SU-DHL-6 (cell line): ENCODE data around the gene RGS11.
"Not testable (repeated sequence)": the region's sequence is repeated elsewhere in the genome, so short reads cannot be mapped to it uniquely, and the experiment has no call there.

Source experiments
- H2AFZ ChIP-seq: fragments of 200-600 bp; sonication (generic); 2 replicates; pipeline ENCODE4 v1.6.1; 2014; ENCODE audit warnings: low read depth, mild to moderate bottlenecking, moderate library complexity, mixed read lengths, antibody characterized with exemption, low read length; ENCODE audit not compliant: severe bottlenecking
- H3F3A ChIP-seq: fragments of 200-600 bp; shearing (Covaris generic); 2 replicates; pipeline ENCODE4 v1.6.0; 2016; ENCODE audit warnings: antibody characterized with exemption, mild to moderate bottlenecking; ENCODE audit not compliant: insufficient read depth
- H3K27ac ChIP-seq: fragments of 200-600 bp; sonication (generic); 2 replicates; pipeline ENCODE4 v1.5.1; 2016; ENCODE audit warnings: low read depth, mild to moderate bottlenecking, low read length, moderate library complexity, mixed read lengths
- H3K27me3 ChIP-seq: fragments of 200-600 bp; sonication (generic), shearing (Covaris generic); 2 replicates; pipeline ENCODE4 v1.6.0; 2014; ENCODE audit warnings: mild to moderate bottlenecking, low read length
- H3K36me3 ChIP-seq: fragments of 200-600 bp; sonication (generic); 2 replicates; pipeline ENCODE4 v1.6.1; 2014; ENCODE audit warnings: mild to moderate bottlenecking, low read length, mixed read lengths
- H3K4me2 ChIP-seq: fragments of 300-600, 200-600 bp; shearing (Covaris generic), sonication (generic); 2 replicates; pipeline ENCODE4 v1.6.0; 2014; ENCODE audit warnings: low read length, low read depth, mild to moderate bottlenecking; ENCODE audit not compliant: poor library complexity, severe bottlenecking
- H3K4me3 ChIP-seq: fragments of 200-600 bp; sonication (generic); 2 replicates; pipeline ENCODE4 v1.5.1; 2014; ENCODE audit warnings: antibody characterized with exemption, low read length, mild to moderate bottlenecking, mixed read lengths; ENCODE audit not compliant: insufficient read depth, poor library complexity, severe bottlenecking
- H3K79me2 ChIP-seq: fragments of 200-600 bp; sonication (generic); 2 replicates; pipeline ENCODE4 v1.6.1; 2014; ENCODE audit warnings: mild to moderate bottlenecking, low read length, moderate library complexity; ENCODE audit not compliant: insufficient read depth
- H3K9ac ChIP-seq: fragments of 200-600 bp; sonication (generic); 2 replicates; pipeline ENCODE4 v1.7.0; 2014; ENCODE audit warnings: mild to moderate bottlenecking, low read length
- H3K9me2 ChIP-seq: fragments of 200-600 bp; sonication (generic); replicated peaks from 2 replicates; pipeline ENCODE4 v1.6.1; 2014; ENCODE audit warnings: low read length; ENCODE audit not compliant: insufficient read depth
- H3K9me3 ChIP-seq: fragments of 200-600 bp; sonication (generic); 2 replicates; pipeline ENCODE4 v1.6.1; 2014; ENCODE audit warnings: low read length, mixed read lengths; ENCODE audit not compliant: insufficient read depth
- H4K20me1 ChIP-seq: fragments of 200-600 bp; sonication (generic); 2 replicates; pipeline ENCODE4 v1.6.1; 2014; ENCODE audit warnings: low read depth, mild to moderate bottlenecking, antibody characterized with exemption, low read length, moderate library complexity, mixed read lengths
- CTCF ChIP-seq: fragments of 200-600 bp; sonication (generic); IDR thresholded peaks from one replicate; pipeline ENCODE4 v1.5.1; 2017; ENCODE audit warnings: antibody characterized with exemption, mild to moderate bottlenecking, low read length, moderate library complexity; ENCODE audit not compliant: insufficient read depth, poor library complexity, severe bottlenecking
- EZH2phosphoT487 ChIP-seq: fragments of 200-600 bp; sonication (generic), shearing (Covaris generic); conservative IDR thresholded peaks from 2 replicates; pipeline ENCODE4 v1.6.1; 2018; ENCODE audit warnings: mild to moderate bottlenecking, antibody characterized with exemption, low read length, moderate library complexity, mixed read lengths

RGS11 gene

GRCh38 chr16:234468-235305 is 41.1 kb downstream of the RGS11 start, which contains the start of gene FAM234A:
TSS of gene FAM234A (plus strand) at chr16:234821. CDS start at chr16:254414, 19,593 bp downstream.
- Histone ChIP-seq H3K4me2 (peak within 1 kb of the TSS; percentile 60), H4K20me1 (no peaks in the 10 kb centered on the region), H3F3A (peaks cover 9% of the 10 kb centered on the region), H3K79me2 (peaks cover 6% of the 10 kb centered on the region), H3K36me3 (no peaks in the 10 kb centered on the region), H2AFZ (peak within 1 kb of the TSS; percentile 75), H3K4me3 (peak within 1 kb of the TSS; percentile 74), H3K27ac (peak within 1 kb of the TSS; percentile 68), H3K9me2 (no peaks in the 10 kb centered on the region), H3K9ac (peak within 1 kb of the TSS; percentile 71), H3K27me3 (no peaks in the 10 kb centered on the region), H3K9me3 (no peaks in the 10 kb centered on the region)
- TF ChIP-seq CTCF (peak; percentile 42), EZH2phosphoT487 (no peak)

- Histone ChIP-seq H3K27me3 (no peaks in the 10 kb centered on the region), H3K9me2 (no peaks in the 10 kb centered on the region), H3K36me3 (peaks cover 17% of the 10 kb centered on the region), H4K20me1 (peaks cover 16% of the 10 kb centered on the region), H2AFZ (no peak overlapping the region), H3F3A (peaks cover 3% of the 10 kb centered on the region; the same call in 1 of the 2 replicates), H3K79me2 (peaks cover 36% of the 10 kb centered on the region), H3K9ac (no peak overlapping the region), H3K4me2 (no peak overlapping the region), H3K9me3 (no peaks in the 10 kb centered on the region), H3K27ac (no peak overlapping the region), H3K4me3 (no peak overlapping the region)
- no peak for TF ChIP-seq CTCF
- no peak for TF ChIP-seq EZH2phosphoT487
These were observed 44.8 kb downstream of the RGS11 start for GRCh38 chr16:230949-231348.

GRCh38 chr16:230351-230750 is 45.4 kb downstream of the RGS11 start:
- not testable (repeated sequence) for H3K4me3 ChIP-seq, H3K9me2 ChIP-seq, H3F3A ChIP-seq, H2AFZ ChIP-seq, H3K4me2 ChIP-seq, H3K27me3 ChIP-seq, H3K9me3 ChIP-seq, H3K27ac ChIP-seq, H3K9ac ChIP-seq
- peaks cover 35% of the 10 kb centered on the region for H3K79me2 ChIP-seq
- peaks cover 16% of the 10 kb centered on the region for H4K20me1 ChIP-seq
- H3K36me3 ChIP-seq = peaks cover 21% of the 10 kb centered on the region

- Histone ChIP-seq H3K9ac (peak overlapping the region; percentile 92; the same call in 1 of the 2 replicates), H3K9me3 (no peaks in the 10 kb centered on the region), H2AFZ (peak overlapping the region; percentile 68), H3F3A (no peaks in the 10 kb centered on the region), H3K9me2 (no peaks in the 10 kb centered on the region), H3K36me3 (peaks cover 21% of the 10 kb centered on the region), H3K27ac (no peak overlapping the region), H3K4me2 (peak overlapping the region; percentile 93), H3K4me3 (peak overlapping the region; percentile 83), H3K79me2 (peaks cover 35% of the 10 kb centered on the region), H4K20me1 (peaks cover 16% of the 10 kb centered on the region), H3K27me3 (no peaks in the 10 kb centered on the region)
- TF ChIP-seq CTCF = no peak
- TF ChIP-seq EZH2phosphoT487 = no peak
These were observed 45.9 kb downstream of the RGS11 start for GRCh38 chr16:229731-230281.
